COR-L47 (cell line): ENCODE measurements around the gene SLC25A10.
"Not testable (repeated sequence)": the region's sequence is repeated elsewhere in the genome, so short reads cannot be mapped to it uniquely, and the experiment has no call there.

Source experiments
- DNase-seq: peaks from one replicate; lab custom pipeline; 2025; lab: John Stamatoyannopoulos, UW

The SLC25A10 gene

DNA sequence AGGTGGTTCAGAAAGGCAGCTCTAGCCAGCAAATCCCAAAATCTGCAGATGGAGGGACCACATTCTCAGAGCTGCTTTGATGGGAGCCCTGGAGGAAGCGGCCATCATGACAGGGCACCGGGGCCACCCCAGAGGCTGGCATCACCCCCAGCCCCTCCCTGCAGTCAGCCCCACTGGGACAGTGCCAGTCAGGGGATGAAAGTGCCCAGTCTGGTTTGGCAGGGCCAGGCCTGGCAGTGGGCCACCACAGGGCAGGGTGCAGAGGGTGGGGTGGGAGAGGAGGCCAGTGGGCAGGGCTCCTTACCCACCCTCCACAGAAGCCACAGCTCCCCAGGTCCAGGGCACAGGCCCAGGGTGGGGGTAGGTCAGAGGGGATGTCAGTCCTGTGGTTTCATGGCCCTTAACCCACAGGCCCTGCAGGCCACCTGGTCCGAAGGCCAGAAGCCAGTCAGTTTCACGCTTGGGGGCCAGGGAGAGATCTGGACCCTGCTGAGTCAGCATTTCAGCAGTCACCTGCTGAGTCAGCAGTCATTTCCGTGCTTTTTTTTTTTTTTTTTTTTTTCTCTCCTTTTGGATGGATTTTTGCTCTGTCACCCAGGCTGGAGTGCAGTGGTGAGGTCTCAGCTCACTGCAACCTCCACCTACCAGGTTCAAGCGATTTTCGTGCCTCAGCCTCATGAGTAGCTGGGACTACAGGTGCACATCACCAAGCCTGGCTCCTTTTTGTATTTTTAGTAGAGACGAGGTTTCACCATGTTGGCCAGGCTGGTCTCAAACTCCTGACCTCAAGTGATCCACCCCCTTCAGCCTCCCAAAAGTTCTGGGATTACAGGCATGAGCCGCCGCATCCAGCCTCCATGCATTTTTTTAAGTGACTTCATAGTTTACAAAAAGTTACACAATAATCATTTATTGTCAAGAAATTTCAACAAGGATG, 10.4 kb downstream of the SLC25A10 start:
- DNase-seq = no peak

DNA sequence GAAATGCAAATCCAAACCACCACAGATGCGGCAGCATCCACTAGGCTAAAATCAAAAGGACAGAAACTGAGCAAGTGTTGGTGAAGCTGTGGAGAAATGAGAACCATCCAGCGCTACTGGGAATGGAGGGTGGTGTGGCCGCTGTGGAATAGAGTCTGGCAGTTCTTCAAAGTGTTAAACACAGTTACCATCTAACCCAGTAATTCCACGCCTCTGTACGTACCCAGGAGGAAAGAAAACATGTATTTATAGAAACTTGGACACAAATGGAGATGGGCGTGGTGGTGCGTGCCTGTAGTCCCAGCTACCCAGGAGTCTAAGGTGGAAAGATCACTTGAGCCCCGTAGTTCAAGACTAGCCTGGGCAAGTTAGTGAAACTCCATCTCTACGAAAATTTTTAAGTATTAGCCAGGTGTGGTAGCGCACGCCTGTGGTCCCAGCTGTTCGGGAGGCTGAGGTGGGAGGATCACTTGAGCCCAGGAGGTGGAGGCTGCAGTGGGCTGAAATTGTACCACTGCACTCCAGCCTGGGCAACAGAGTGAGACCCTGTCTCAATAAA, 11.6 kb downstream of the SLC25A10 start:
- no peak for DNase-seq

DNA sequence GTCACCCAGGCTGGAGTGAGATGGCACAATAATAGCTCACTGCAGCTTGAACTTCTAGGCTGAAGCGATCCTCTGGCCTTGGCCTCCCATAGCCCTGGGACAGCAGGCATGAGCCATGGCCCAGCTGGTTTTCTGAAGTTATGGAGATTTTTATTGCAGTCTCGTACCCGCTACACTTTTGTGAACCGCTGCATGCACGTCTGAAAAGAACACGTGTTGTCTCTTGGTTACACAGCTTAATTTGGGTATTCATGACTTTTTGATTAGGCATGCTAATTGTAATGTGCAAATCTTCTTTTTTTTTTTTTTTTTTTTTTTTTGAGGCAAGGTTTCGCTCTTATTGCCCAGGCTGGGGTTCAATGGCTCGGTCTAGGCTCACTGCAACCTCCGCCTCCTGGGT, 13.4 kb downstream of the SLC25A10 start:
- no peak for DNase-seq

DNA sequence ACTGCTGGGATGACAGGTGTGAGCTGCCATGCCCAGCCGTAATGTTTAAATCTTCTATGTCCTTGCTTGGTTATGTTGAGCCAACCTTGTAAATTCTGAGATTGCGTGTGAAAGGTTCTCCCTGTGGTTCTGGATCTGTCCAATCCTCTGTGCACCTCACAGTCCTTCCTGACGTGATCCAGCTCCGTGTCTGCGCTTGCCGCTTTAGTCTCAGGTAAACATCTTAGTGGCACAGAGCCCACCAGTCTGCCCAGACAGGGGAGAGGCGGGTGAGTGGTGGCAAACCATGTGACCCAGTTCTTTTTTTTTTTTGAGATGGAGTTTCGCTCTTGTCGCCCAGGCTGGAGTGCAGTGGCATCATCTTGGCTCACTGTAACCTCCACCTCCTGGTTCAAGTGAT, 13.9 kb downstream of the SLC25A10 start:
- no peak for DNase-seq

DNA sequence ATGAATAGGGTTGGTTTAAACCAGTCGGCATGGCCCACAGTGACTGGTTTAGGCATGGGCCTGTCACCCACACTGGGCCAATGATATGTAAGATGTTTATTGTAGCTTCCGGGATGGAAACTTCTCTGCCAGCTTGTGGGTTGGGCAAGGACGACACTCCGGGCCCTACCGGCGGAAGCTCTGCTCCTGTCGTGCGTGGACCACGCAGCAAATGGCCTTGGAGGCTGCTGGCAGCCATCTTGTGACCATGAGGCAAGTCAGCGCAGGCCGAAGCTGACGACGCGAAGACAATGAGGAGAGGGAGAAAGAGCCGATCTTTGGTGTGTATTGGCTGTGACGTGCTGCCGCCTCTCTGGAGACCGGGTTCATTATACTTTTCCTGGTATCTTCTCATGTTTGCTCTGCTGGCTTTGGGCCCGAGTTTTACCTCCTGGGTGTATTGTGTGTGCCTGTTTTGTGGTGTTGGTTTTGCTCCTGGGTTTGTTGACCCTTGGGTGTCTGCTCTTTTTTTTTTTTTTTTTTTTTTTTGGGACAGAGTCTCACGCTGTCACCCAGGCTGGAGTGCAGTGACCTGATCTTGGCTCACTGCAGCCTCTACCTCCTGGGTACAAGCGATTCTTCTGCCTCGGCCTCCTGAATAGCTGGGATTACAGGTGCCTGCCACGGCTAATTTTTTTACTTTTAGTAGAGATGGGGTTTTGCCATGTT, 15.4 kb downstream of the SLC25A10 start:
- DNase-seq = peak; percentile 92

DNA sequence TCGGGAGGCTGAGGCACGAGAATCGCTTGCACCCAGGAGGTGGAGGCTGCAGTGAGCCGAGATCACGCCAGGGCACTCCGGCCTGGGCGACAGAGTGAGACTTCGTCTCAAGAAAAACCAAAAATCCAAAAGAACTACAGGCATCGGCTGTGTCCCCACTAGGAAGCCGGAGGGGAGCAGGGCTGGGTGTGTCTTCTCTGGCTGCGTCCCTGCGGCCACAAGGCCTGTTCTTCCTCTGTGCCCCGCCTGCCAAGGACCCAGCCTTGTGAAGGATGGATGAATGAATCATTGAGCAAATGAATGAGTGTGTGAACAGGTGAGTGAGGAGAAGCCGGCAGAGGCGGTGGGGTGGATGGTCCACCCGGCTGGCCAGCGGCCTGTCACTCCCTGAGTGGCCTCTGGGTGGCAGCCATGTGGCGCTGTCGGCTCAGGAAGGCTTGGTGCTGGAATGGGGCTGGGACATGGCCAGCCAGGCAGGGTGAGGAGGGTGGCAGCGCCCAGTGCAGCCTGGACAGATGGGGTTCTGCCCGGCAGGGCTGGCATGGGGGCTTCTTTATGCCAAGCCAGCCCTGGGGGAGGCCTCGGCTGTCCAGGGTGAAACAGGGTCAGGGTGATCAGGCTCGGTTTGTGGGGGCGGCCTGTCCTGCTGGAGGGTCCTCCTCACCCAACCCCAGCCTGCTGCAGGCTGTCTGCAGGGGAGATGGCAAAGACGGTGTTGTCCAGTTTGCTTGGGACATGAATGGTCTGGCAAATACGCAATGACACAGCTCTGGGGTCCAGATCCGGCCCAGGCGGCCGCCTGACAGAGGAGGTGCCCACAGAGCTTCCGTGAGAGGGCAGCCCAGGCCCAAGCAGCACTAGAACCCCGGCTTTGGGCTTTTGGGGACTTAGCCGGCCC, 21.7 kb downstream of the SLC25A10 start:
- peak; percentile 74 for DNase-seq

DNA sequence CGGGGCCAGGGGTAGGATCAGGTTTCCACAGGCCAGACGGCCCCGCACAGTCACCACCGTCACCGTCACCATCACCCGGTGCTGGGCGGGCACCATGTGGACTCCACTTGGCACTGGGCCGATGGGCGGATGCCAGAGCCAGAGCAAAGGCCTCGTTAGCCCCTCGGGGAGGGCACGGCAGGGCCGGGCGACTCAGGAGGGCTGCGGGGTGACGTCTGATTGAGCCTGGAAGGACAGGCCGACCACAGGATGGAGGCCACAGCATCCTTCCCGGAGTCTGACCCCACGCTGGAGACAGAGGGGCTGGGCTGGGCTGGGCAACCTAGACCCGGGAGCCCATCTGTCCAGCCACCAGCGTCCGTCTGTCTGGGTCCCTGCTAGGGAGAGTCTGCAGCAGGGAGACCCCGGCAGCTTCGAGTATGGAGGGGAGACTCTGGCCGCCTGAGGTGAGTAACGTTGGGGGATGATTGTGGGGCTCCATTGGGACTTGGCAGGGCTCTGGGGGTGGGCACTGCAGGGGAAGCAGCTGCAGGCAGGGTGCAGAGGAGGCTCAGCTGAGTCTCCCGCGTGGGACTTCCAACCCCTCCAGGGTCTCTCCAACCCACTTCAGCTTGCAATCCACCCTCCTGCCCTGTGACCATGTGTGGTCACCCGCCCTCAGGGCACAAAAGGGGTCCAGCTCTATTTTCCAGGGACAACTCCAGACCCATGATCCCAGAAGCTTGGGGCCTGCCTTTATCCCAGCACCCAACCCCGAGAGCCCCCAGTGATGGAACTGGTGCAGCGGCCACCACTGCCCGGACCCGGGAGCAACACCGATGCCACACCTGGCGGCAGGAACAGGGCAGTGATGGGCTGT, 22.6 kb downstream of the SLC25A10 start:
- no peak for DNase-seq

DNA sequence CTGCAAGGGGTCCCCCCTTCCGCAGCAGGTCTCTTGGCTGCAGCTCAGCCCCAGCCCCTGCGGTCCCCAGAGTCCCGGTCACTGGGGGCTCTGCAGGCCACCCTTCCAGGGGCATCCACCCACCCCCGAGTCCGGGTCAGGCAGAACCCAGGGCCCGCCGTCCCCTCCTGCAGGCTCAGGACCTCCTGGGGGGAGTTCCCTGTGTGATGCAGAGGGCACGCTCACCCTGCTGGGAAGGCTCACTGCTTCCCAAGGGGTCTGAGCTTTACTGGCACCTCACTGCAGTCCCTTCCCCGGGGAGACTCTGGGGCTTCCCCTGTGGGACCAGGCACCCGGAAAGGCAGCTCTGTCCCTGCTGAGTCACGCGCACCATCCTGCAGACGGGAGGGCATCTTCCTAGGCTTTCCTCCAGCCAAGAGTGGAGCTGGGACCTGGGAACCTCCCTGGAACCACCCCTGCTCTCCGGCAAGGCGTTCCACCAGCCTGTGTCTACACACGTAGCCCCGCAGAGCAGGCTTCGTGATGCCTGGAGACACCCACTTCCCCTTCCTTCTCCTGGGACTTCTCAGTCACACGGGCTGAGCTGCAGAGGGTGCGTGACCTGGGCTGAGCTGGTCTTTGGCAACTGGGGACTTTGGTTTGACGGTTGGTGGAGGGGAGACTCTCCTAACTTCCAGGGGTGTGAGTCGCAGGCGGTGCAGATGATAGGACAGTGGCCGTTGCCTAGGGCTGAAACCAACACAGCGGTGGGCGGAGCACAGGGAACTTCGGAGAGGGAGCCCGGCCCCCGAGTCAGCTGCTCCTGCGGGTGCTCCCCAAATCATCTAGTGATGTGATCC, 23.4 kb downstream of the SLC25A10 start:
- no peak for DNase-seq

DNA sequence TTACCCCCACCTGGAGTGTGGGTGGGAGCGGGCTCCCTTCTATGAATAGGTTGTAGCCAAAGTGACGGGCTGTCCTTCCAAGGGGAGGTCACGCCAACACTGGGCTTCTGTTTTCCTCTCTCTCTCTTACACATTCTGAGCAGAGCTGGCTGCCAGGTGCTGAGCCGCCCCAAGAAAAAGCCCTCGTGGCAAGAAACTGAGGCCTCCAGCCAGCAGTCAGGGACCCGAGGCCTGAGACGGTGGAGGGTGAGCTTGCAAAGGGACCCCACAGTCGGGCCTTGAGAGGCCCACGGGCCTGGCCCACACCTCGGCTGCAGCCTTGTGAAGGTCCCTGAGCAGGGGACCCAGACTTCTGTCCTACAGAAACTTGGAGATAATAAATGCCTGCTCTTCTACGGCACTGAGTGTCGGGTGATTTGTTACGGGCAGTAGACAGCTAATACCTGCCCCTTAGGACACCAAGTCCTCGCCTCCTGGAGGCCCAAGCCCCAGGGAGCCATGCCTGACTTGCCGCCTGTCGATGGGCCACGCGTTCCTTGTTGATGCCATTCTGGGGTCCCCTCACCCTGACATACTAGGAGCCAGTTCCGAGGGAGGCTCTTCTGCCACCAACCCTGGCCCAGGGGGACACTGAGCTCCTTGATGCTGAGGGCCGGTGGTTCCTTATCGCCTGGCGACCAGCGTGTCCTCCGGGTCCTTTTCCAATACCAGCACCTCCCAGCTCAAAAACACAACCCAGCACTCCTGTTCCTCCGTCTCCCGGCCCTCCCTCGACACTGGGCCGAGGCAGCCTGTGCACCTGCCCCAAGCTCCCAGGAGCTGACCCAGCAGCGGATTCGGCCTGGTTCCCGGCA, 26.1 kb downstream of the SLC25A10 start:
- no peak for DNase-seq

DNA sequence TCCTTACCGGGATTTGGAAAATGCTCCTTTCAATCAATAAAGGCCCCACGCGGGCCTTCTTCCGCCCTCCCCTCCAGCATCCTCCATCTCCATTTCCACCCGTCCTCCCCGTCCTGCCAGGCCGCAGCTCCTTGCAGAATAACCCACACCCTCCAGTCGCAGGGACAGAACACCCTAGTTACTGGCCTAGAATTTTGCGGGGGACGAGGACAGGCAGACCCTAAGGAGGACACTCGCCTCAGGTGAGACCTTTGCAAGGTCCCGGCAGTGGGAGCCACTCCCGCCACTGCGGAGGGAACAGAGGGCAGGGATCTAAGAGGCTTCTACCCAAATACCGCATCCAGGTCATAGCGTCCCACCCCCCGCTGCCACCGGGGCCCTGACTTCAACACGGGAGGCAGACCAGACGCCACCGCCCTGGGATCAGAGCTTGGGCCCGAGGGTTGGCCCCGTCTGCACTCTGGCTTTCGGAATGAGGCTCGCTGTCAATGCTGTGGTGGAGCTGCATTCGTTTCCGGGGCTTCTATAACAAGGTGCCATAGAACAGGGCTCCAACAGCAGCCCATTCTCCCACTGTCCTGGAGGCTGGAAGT, 26.8 kb downstream of the SLC25A10 start:
- DNase-seq = no peak

DNA sequence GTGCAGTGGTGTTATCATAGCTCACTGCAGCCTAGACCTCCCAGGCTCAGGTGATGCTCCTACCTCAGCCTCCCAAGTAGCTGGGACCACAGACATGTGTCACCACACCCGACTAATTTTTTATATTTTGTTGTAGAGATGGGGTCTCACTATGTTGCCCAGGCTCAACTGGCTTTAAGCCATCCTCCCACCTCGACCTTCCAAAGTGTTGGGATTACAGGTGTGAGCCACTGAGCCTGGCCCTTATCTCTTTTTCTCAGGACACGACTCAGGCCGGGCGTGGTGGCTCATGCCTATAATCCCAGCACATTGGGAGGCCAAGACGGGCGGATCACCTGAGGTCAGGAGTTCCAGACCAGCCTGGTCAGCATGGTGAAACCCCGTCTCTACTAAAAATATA, 27.5 kb downstream of the SLC25A10 start:
- not testable (repeated sequence) for DNase-seq

DNA sequence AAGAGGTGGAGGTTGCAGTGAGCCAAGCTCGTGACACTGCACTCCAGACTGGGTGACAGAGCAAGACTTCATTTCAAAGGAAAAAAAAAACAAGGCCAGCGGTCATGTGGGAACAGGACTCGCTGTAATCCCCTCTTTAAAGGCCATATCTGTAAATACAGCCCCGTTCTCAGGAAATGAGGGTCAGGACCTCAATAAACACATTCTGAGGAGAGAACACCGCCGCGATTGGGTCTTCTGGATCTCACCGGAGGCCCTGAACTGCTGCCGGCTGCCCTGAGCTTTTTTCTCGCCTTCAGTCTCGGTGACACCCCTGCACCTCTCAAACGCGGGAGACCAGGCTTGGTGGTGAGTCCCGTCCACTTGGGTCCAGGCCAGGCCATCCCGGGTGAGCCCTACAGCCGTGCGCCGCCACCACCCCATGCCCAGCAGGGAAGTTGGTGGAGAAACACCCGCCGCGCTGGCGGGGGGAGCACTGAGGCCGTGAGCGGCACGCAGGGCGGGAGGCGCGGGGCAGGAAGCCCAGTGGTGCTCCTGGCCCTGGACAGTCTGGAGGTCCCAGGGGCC, 28.4 kb downstream of the SLC25A10 start:
- no peak for DNase-seq

DNA sequence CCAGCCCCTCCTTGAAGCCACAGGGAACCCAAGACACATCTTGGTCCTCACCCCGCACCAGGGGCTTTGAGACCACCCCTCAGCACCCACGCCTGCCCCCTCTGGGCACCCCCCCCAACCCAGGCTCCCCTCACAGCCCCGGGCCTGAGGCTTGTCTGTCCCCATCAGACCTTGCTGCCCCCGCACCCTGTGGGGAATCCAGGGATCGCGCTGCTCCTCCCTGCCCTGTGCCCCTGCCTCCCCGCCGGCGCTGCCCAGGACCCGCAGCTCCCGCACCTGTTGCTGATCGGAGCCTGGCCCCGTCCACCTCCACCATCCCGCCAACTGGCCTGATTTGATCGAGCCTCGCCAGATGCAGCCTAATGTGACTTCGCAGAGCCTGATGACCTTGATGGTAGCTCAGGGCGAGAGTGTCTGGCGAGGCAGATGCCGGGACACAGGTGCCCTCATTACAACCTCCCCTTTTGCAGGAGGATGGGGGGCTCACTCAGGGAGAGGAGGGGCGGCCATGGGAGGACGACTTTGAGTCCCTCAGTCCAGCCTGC, 29.0 kb downstream of the SLC25A10 start:
- DNase-seq = no peak

DNA sequence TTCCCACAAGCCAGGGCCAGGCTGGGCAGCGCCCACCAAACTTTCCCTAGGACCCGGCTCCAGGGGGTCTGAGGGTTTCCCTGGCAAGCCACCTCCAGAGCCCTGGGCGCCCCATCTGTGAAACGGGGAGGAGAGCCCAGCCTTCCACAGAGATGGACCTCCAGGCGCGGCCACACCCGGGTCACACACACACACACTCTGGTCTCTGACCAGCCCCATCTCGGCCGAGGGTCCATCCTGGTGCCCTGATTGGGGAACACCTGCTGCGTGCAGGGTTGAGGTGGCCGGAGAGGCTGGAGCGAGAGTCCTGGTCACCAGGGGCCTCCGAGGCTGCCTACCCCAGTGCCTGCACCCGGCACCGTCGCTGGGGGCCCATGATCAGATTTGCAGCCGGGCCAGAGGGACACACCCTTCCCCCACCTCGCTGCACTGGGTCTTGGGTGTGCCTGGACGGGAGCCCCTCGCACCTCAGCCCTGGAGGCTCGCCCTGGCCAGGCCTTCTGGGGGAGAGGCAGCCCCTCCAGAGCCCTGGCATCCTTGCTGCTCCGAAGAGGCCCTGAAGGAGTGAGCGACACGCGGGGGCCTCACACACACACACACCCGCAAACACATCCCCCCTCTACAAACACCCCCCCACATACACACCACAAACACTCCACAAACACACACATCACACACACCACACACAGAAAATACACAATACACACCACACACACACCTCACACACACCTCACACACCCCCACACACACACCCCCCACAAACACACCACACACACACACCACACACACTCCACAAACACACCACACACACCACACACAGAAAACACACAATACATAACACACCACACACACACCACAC, 29.7 kb downstream of the SLC25A10 start:
- no peak for DNase-seq
